GM12872 (cell line): ENCODE measurements around the gene KIF3B.

ENCODE experiments used
- CTCF ChIP-seq: IDR thresholded peaks from 3 replicates; pipeline ENCODE4 v1.5.1; 2011; ENCODE audit warnings: low read depth, mild to moderate bottlenecking, low read length, moderate library complexity; ENCODE audit not compliant: insufficient read depth

The KIF3B gene

DNA sequence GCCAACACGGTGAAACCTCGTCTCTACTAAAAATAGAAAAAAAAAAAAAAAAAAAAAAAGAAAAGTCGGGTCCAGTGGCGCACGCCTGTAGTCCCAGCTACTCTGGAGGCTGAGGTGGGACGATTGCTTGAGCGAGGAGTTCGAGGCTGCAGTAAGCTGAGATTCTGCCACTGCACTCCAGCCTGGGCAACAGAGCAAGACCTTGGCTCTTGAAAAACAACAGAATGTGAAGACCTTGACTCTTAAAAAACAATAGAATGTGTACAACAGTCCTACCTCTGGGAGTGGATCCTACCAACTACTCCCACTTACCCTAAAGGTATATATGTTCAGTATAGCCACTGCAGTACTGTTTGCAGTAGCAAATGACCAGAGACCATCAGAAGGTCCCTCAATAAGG, 15.1 kb downstream of the KIF3B start:
- TF ChIP-seq CTCF, result no peak

GRCh38 chr20:32294071-32294470, 16.6 kb downstream of the KIF3B start:
- no peak for TF ChIP-seq CTCF

GRCh38 chr20:32296412-32296811, 19.0 kb downstream of the KIF3B start:
- no peak for TF ChIP-seq CTCF

DNA sequence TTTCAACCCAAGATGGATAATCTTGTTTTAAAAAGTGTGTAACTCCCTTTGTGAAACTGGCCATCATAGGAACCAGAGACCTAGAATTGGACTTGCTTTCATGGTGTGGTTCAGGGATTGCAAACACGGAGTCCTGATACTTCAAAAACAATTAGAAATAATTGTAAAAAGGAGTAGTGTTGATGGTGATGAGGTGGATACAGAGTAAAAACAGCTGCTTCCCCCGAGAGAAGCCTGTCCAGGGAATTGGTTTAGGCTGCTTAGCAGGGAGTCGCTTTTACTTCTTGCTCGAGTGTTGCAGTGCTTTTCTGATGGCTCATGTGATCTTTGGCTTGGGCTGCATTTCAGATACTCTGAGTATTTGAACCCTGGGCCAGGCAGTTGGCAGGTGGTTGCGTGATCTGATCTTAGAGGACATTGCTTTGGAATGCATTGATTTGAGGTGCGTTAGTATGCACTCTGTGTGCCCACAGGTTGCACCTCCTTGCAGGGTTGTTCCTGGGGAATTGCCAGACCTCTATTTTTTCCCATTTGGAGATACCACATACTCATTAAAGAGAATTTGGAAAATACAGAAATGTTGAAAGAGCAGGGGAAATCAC, 19.5 kb downstream of the KIF3B start:
- TF ChIP-seq CTCF, result no peak

DNA sequence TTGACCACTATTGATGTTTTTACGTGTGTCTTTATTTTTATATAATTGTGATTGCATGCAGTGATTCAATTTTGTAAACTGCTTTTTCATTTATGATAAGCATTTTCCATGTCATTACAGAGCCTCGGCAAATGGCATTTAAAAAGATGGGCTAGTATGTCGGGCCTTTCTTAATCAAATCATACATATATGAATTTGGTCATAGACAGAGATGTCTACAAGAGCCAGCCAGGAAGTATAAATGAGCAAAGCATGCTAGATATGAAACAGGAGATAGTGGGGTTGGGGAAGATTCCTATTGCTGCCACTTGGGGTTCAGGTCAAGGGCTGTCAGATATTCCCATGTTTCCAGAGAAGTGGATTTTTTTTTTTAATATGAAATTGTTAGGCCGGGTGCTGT, 20.0 kb downstream of the KIF3B start:
- no peak for TF ChIP-seq CTCF

- no peak for TF ChIP-seq CTCF
These were observed 23.2 kb downstream of the KIF3B start for GRCh38 chr20:32300647-32301046.

GRCh38 chr20:32301719-32302506, 24.5 kb downstream of the KIF3B start:
- no peak for TF ChIP-seq CTCF
